HPDE6-E6E7 (cell line): ENCODE data around the gene MDM2.

Experiments used
- DNase-seq: peaks from one replicate; pipeline ENCODE4 v3.0.0; 2011; ENCODE audit warnings: missing footprints; ENCODE audit errors: extremely low spot score

The MDM2 gene

GRCh38 chr12:68807576-68808387 is at the start of gene MDM2:
Gene MDM2, plus strand, starts transcription at chr12:68808177. Its CDS starts 301 bp downstream, at chr12:68808478.
- DNase-seq, result peak; percentile 90

- DNase-seq, result no peak
Measured at GRCh38 chr12:68759852-68760251, 48.1 kb upstream of the MDM2 start.

GRCh38 chr12:68760806-68761441 is 47.1 kb upstream of the MDM2 start:
- no peak for DNase-seq

GRCh38 chr12:68761442-68761812 is 46.5 kb upstream of the MDM2 start:
- no peak for DNase-seq

- no peak for DNase-seq
Measured at GRCh38 chr12:68761901-68762630, 45.9 kb upstream of the MDM2 start.

GRCh38 chr12:68762691-68763090 is 45.3 kb upstream of the MDM2 start:
- no peak for DNase-seq

GRCh38 chr12:68765696-68766095 is 42.3 kb upstream of the MDM2 start:
- DNase-seq, result no peak

GRCh38 chr12:68766646-68767045 is 41.3 kb upstream of the MDM2 start:
- no peak for DNase-seq

GRCh38 chr12:68767191-68767590 is 40.8 kb upstream of the MDM2 start:
- DNase-seq, result no peak

- no peak for DNase-seq
Measured at GRCh38 chr12:68768431-68768939, 39.5 kb upstream of the MDM2 start.

GRCh38 chr12:68769941-68770340 is 38.0 kb upstream of the MDM2 start:
- no peak for DNase-seq

- no peak for DNase-seq
Measured at GRCh38 chr12:68771223-68771925, 36.6 kb upstream of the MDM2 start.

- no peak for DNase-seq
Measured at GRCh38 chr12:68772714-68773113, 35.3 kb upstream of the MDM2 start.

GRCh38 chr12:68773582-68773981 is 34.4 kb upstream of the MDM2 start:
- no peak for DNase-seq

- no peak for DNase-seq
Measured at GRCh38 chr12:68775121-68775630, 32.8 kb upstream of the MDM2 start.

GRCh38 chr12:68776976-68777610 is 30.9 kb upstream of the MDM2 start:
- no peak for DNase-seq

- DNase-seq, result no peak
Measured at GRCh38 chr12:68779280-68779679, 28.7 kb upstream of the MDM2 start.

GRCh38 chr12:68780731-68781130 is 27.2 kb upstream of the MDM2 start:
- no peak for DNase-seq

GRCh38 chr12:68781728-68782127 is 26.2 kb upstream of the MDM2 start:
- no peak for DNase-seq

GRCh38 chr12:68784015-68784414 is 24.0 kb upstream of the MDM2 start:
- no peak for DNase-seq

- peak; percentile 44 for DNase-seq
Measured at GRCh38 chr12:68785358-68785757, 22.6 kb upstream of the MDM2 start.
